H9 (cell line): ENCODE measurements around the gene KAT6B. TPM values are rescaled to one million over a fixed set of nuclear protein-coding genes. Genes with fewer than 3 reads are reported as not detected.

ENCODE experiments used
- DNase-seq: peaks from one replicate; pipeline ENCODE4 v3.0.0-alpha.2; 2017
- H2AFZ ChIP-seq: one replicate; pipeline ENCODE4 v1.6.1; 2013; ENCODE audit warnings: mild to moderate bottlenecking, low read length, control low read depth, moderate library complexity
- H2AK5ac ChIP-seq: 2 replicates; pipeline ENCODE4 v1.6.1; 2013; ENCODE audit warnings: low read length, control low read depth, mixed read lengths; ENCODE audit not compliant: insufficient read length
- H2BK120ac ChIP-seq: one replicate; pipeline ENCODE4 v1.6.1; 2013; ENCODE audit warnings: low read depth, mild to moderate bottlenecking, low read length, control low read depth, inconsistent platforms; ENCODE audit not compliant: poor library complexity, severe bottlenecking
- H2BK12ac ChIP-seq: 2 replicates; pipeline ENCODE4 v1.6.1; 2013; ENCODE audit warnings: low read length, control low read depth, mixed read lengths, low read depth; ENCODE audit not compliant: insufficient read length
- H2BK15ac ChIP-seq: 2 replicates; pipeline ENCODE4 v1.6.1; 2013; ENCODE audit warnings: low read depth, low read length, control low read depth
- H2BK20ac ChIP-seq: one replicate; pipeline ENCODE4 v1.6.1; 2013; ENCODE audit warnings: low read depth, mild to moderate bottlenecking, low read length, control low read depth, inconsistent platforms; ENCODE audit not compliant: poor library complexity, severe bottlenecking
- H2BK5ac ChIP-seq: 2 replicates; pipeline ENCODE4 v1.6.1; 2013; ENCODE audit warnings: low read length, control low read depth, mixed read lengths; ENCODE audit not compliant: insufficient read length
- H3K14ac ChIP-seq: 2 replicates; pipeline ENCODE4 v1.6.1; 2013; ENCODE audit warnings: low read length, control low read depth; ENCODE audit not compliant: insufficient read depth
- H3K18ac ChIP-seq: 2 replicates; pipeline ENCODE4 v1.6.1; 2013; ENCODE audit warnings: low read depth, mild to moderate bottlenecking, mixed read lengths, low read length, control low read depth; ENCODE audit not compliant: insufficient read length
- H3K23ac ChIP-seq: 2 replicates; pipeline ENCODE4 v1.6.1; 2013; ENCODE audit warnings: low read length, control low read depth, mixed read lengths, low read depth; ENCODE audit not compliant: insufficient read length
- H3K23me2 ChIP-seq: 2 replicates; pipeline ENCODE4 v1.6.1; 2013; ENCODE audit warnings: low read depth, mild to moderate bottlenecking, mixed read lengths, low read length, control low read depth; ENCODE audit not compliant: insufficient read length, poor library complexity, severe bottlenecking
- H3K27ac ChIP-seq: 2 replicates; pipeline ENCODE4 v1.5.1; 2013; ENCODE audit warnings: low read length, control low read depth, mixed read lengths, low read depth; ENCODE audit not compliant: insufficient read length
- H3K27me3 ChIP-seq: 2 replicates; pipeline ENCODE4 v1.6.1; 2013; ENCODE audit warnings: low read length, control low read depth, inconsistent platforms; ENCODE audit not compliant: insufficient read depth
- H3K4ac ChIP-seq: 2 replicates; pipeline ENCODE4 v1.6.1; 2013; ENCODE audit warnings: low read depth, mild to moderate bottlenecking, control low read depth, inconsistent platforms, low read length, moderate library complexity
- H3K4me1 ChIP-seq: 2 replicates; pipeline ENCODE4 v1.6.1; 2013; ENCODE audit warnings: low read length, control low read depth, inconsistent platforms; ENCODE audit not compliant: insufficient read depth
- H3K4me2 ChIP-seq: 2 replicates; pipeline ENCODE4 v1.6.1; 2013; ENCODE audit warnings: low read length, control low read depth, mixed read lengths; ENCODE audit not compliant: insufficient read length, insufficient read depth
- H3K56ac ChIP-seq: 2 replicates; pipeline ENCODE4 v1.6.1; 2013; ENCODE audit warnings: low read depth, mild to moderate bottlenecking, mixed read lengths, low read length, control low read depth; ENCODE audit not compliant: insufficient read length
- H3K79me1 ChIP-seq: 2 replicates; pipeline ENCODE4 v1.6.1; 2013; ENCODE audit warnings: low read depth, mild to moderate bottlenecking, moderate library complexity, low read length, control low read depth, inconsistent platforms; ENCODE audit not compliant: insufficient read depth, poor library complexity, severe bottlenecking
- H3K79me2 ChIP-seq: 2 replicates; pipeline ENCODE4 v1.6.1; 2013; ENCODE audit warnings: low read length, control low read depth, inconsistent platforms; ENCODE audit not compliant: insufficient read depth
- H3K9ac ChIP-seq: 2 replicates; pipeline ENCODE4 v1.6.1; 2013; ENCODE audit warnings: low read length, control low read depth, mixed read lengths; ENCODE audit not compliant: insufficient read length; ENCODE audit errors: extremely low read depth
- H3K9me3 ChIP-seq: one replicate; pipeline ENCODE4 v1.6.1; 2013; ENCODE audit warnings: low read depth, low read length, inconsistent platforms; ENCODE audit not compliant: control insufficient read depth
- H3T11ph ChIP-seq: one replicate; pipeline ENCODE4 v1.6.1; 2013; ENCODE audit warnings: mild to moderate bottlenecking, low read length, control low read depth, inconsistent platforms
- H4K20me1 ChIP-seq: one replicate; pipeline ENCODE4 v1.6.1; 2013; ENCODE audit not compliant: control insufficient read depth, insufficient read length, insufficient read depth
- H4K5ac ChIP-seq: 2 replicates; pipeline ENCODE4 v1.6.1; 2013; ENCODE audit warnings: low read depth, mild to moderate bottlenecking, mixed read lengths, low read length, control low read depth; ENCODE audit not compliant: insufficient read length
- H4K8ac ChIP-seq: replicated peaks from 2 replicates; pipeline ENCODE4 v1.6.1; 2013; ENCODE audit warnings: low read length, control low read depth, mixed read lengths, low read depth; ENCODE audit not compliant: insufficient read length
- H4K91ac ChIP-seq: 2 replicates; pipeline ENCODE4 v1.6.1; 2013; ENCODE audit warnings: low read depth, mild to moderate bottlenecking, moderate library complexity, mixed read lengths, low read length, control low read depth; ENCODE audit not compliant: insufficient read length
- H3K27ac Mint-ChIP-seq, 3 experiments: 2 replicates in 2 of 3; 3 replicates in 1 of 3; pipeline ENCODE4 v1.8.0; 2020 to 2021; ENCODE audit warnings: mixed read lengths in 3 of 3, mild to moderate bottlenecking in 1 of 3, moderate library complexity in 1 of 3
- H3K27me3 Mint-ChIP-seq: 2 replicates; pipeline ENCODE4 v1.8.0; 2021; ENCODE audit warnings: low read depth, mild to moderate bottlenecking, moderate library complexity, mixed read lengths
- H3K36me3 Mint-ChIP-seq, 3 experiments: 2 replicates in 2 of 3; 3 replicates in 1 of 3; pipeline ENCODE4 v1.8.0; 2020 to 2021; ENCODE audit warnings: low read depth in 3 of 3, mixed read lengths in 3 of 3; ENCODE audit not compliant: insufficient read depth in 1 of 3
- H3K4me1 Mint-ChIP-seq, 2 experiments: 2 replicates each; pipeline ENCODE4 v1.8.0; 2020; ENCODE audit warnings: mixed read lengths in 2 of 2
- H3K4me3 Mint-ChIP-seq, 2 experiments: 2 replicates in 1 of 2; 3 replicates in 1 of 2; pipeline ENCODE4 v1.8.0; 2020 to 2021; ENCODE audit warnings: mild to moderate bottlenecking in 2 of 2, mixed read lengths in 2 of 2, moderate library complexity in 1 of 2
- H3K9me3 Mint-ChIP-seq, 2 experiments: 2 replicates in 1 of 2; 3 replicates in 1 of 2; pipeline ENCODE4 v1.8.0; 2020; ENCODE audit warnings: mild to moderate bottlenecking in 2 of 2, mixed read lengths in 2 of 2, moderate library complexity in 1 of 2
- CTCF ChIP-seq: fragments of 200-600 bp; sonication (generic); conservative IDR thresholded peaks from 3 replicates; pipeline ENCODE4 v1.8.0; 2021; ENCODE audit warnings: antibody characterized with exemption, mild to moderate bottlenecking
- WGBS: extraction: QIAGEN DNeasy Blood & Tissue Kit; methylation state at CpG from one replicate; pipeline ENCODE4 v1.1.7; 2013; ENCODE audit warnings: missing lambda C conversion rate, low lambda C conversion rate, mixed read lengths; ENCODE audit not compliant: insufficient read length; ENCODE audit errors: extremely low coverage; 5-methylcytosine and 5-hydroxymethylcytosine counted together
- total RNA-seq: library from RNA; stranded (reverse); gene quantifications from 2 replicates; pipeline ENCODE4 v1.2.1, GENCODE V29; 2021

KAT6B gene
- total RNA-seq, 1 experiment from 2014 or later: 34.2 TPM

- no peaks in the 10 kb centered on the region for H3K79me2 ChIP-seq
Measured at GRCh38 chr10:74949843-74950765, 123.7 kb downstream of the KAT6B start.

More at GRCh38 chr10:74949843-74950765, 123.7 kb downstream of the KAT6B start:
- Histone ChIP-seq H3K4ac (no peak overlapping the region), H3K4me2 (no peak overlapping the region), H3K27me3 (no peaks in the 10 kb centered on the region), H4K8ac (no peak overlapping the region), H3K9me3 (no peaks in the 10 kb centered on the region), H3K27ac (no peak overlapping the region), H4K91ac (no peak overlapping the region), H3K4me1 (no peaks in the 10 kb centered on the region), H3K56ac (no peak overlapping the region), H2BK5ac (no peak overlapping the region), H3T11ph (no peak overlapping the region), H4K5ac (no peak overlapping the region), H3K14ac (no peak overlapping the region), H4K20me1 (no peaks in the 10 kb centered on the region), H2BK15ac (no peak overlapping the region), H2BK20ac (no peak overlapping the region), H3K23me2 (no peaks in the 10 kb centered on the region), H2BK120ac (no peak overlapping the region), H2BK12ac (no peak overlapping the region), H3K9ac (no peak overlapping the region), H3K18ac (no peak overlapping the region), H3K23ac (no peak overlapping the region), H3K79me1 (no peaks in the 10 kb centered on the region), H2AFZ (no peak overlapping the region), H2AK5ac (no peak overlapping the region)
- peaks cover 14 to 17% of the 10 kb centered on the region in 2 experiments for H3K4me1 Mint-ChIP-seq
- no CpG with 5 or more reads among the region's 8 CpGs for WGBS
- no peak overlapping the region for H3K4me3 Mint-ChIP-seq
- H3K9me3 Mint-ChIP-seq: no peaks in the 10 kb centered on the region
- DNase-seq: no peak
- H3K27me3 Mint-ChIP-seq: no peaks in the 10 kb centered on the region
- 0 out of 7 replicates have a peak overlapping the region, but pooled peaks of 1 of the 3 experiments have one; percentile 11 for H3K27ac Mint-ChIP-seq
- H3K36me3 Mint-ChIP-seq: no peaks in the 10 kb centered on the region; a peak in 1 of 7 replicates
- TF ChIP-seq CTCF: no peak
